HUES6 (cell line): ENCODE measurements around the gene B4GALT1.

Source experiments
- H3K27ac ChIP-seq: 2 replicates; pipeline ENCODE4 v1.7.0; 2013; ENCODE audit warnings: low read depth, mild to moderate bottlenecking, low read length, inconsistent platforms
- H3K27me3 ChIP-seq: 2 replicates; pipeline ENCODE4 v1.6.1; 2013; ENCODE audit warnings: low read length; ENCODE audit not compliant: control insufficient read depth, insufficient read depth
- H3K36me3 ChIP-seq: 2 replicates; pipeline ENCODE4 v1.6.1; 2013; ENCODE audit warnings: low read length; ENCODE audit not compliant: control insufficient read depth, insufficient read depth
- H3K4me1 ChIP-seq: 2 replicates; pipeline ENCODE4 v1.6.1; 2013; ENCODE audit warnings: low read length; ENCODE audit not compliant: control insufficient read depth, insufficient read depth
- H3K4me3 ChIP-seq: 2 replicates; pipeline ENCODE4 v1.5.1; 2013; ENCODE audit warnings: low read depth, low read length
- H3K9ac ChIP-seq: one replicate; pipeline ENCODE4 v1.6.1; 2013; ENCODE audit warnings: mild to moderate bottlenecking, low read length
- H3K9me3 ChIP-seq: 2 replicates; pipeline ENCODE4 v1.6.1; 2013; ENCODE audit warnings: low read depth, low read length; ENCODE audit not compliant: control insufficient read depth, insufficient read depth

B4GALT1 gene

GRCh38 chr9:33135031-33135461 is 32.1 kb downstream of the B4GALT1 start:
- H3K27ac ChIP-seq: no peak overlapping the region
- H3K4me1 ChIP-seq: peaks cover 9% of the 10 kb centered on the region; the same call in 1 of the 2 replicates
- no peak overlapping the region for H3K9ac ChIP-seq

GRCh38 chr9:33133186-33133585 is 34.0 kb downstream of the B4GALT1 start:
- peaks cover 13% of the 10 kb centered on the region; the same call in 1 of the 2 replicates for H3K36me3 ChIP-seq
- H3K27me3 ChIP-seq: no peaks in the 10 kb centered on the region
- no peak overlapping the region for H3K27ac ChIP-seq
- no peak overlapping the region for H3K9ac ChIP-seq
- H3K9me3 ChIP-seq: no peaks in the 10 kb centered on the region; the same call in 1 of the 2 replicates
- H3K4me3 ChIP-seq: no peak overlapping the region
- H3K4me1 ChIP-seq: no peaks in the 10 kb centered on the region

More at GRCh38 chr9:33135031-33135461, 32.1 kb downstream of the B4GALT1 start:
- Histone ChIP-seq H3K4me3 (no peak overlapping the region), H3K36me3 (peaks cover 13% of the 10 kb centered on the region; the same call in 1 of the 2 replicates), H3K9me3 (no peaks in the 10 kb centered on the region; the same call in 1 of the 2 replicates), H3K27me3 (no peaks in the 10 kb centered on the region)

GRCh38 chr9:33131790-33132772 is 35.1 kb downstream of the B4GALT1 start:
- no peak overlapping the region for H3K9ac ChIP-seq

GRCh38 chr9:33130961-33131789 is 36.0 kb downstream of the B4GALT1 start:
- peaks cover 20% of the 10 kb centered on the region; the same call in 1 of the 2 replicates for H3K36me3 ChIP-seq
- H3K27ac ChIP-seq: no peak overlapping the region
- no peak overlapping the region for H3K4me3 ChIP-seq
- no peaks in the 10 kb centered on the region for H3K4me1 ChIP-seq
- no peaks in the 10 kb centered on the region; the same call in 1 of the 2 replicates for H3K9me3 ChIP-seq
- no peak overlapping the region for H3K9ac ChIP-seq
- H3K27me3 ChIP-seq: no peaks in the 10 kb centered on the region

More at GRCh38 chr9:33131790-33132772, 35.1 kb downstream of the B4GALT1 start:
- Histone ChIP-seq H3K36me3 (peaks cover 20% of the 10 kb centered on the region; the same call in 1 of the 2 replicates), H3K9me3 (no peaks in the 10 kb centered on the region; the same call in 1 of the 2 replicates), H3K4me3 (no peak overlapping the region), H3K27ac (no peak overlapping the region), H3K4me1 (no peaks in the 10 kb centered on the region), H3K27me3 (no peaks in the 10 kb centered on the region)

- peaks cover 20% of the 10 kb centered on the region; the same call in 1 of the 2 replicates for H3K36me3 ChIP-seq
- no peaks in the 10 kb centered on the region for H3K27me3 ChIP-seq
- H3K4me3 ChIP-seq: no peak overlapping the region
- H3K4me1 ChIP-seq: no peaks in the 10 kb centered on the region
- H3K27ac ChIP-seq: no peak overlapping the region
- H3K9ac ChIP-seq: no peak overlapping the region
- no peaks in the 10 kb centered on the region; the same call in 1 of the 2 replicates for H3K9me3 ChIP-seq
Measured at GRCh38 chr9:33129886-33130881, 37.0 kb downstream of the B4GALT1 start.

- H3K27ac ChIP-seq: no peak overlapping the region
- no peaks in the 10 kb centered on the region for H3K4me1 ChIP-seq
- no peak overlapping the region for H3K9ac ChIP-seq
- H3K36me3 ChIP-seq: peaks cover 20% of the 10 kb centered on the region; the same call in 1 of the 2 replicates
- no peak overlapping the region for H3K4me3 ChIP-seq
- no peaks in the 10 kb centered on the region for H3K27me3 ChIP-seq
- H3K9me3 ChIP-seq: no peaks in the 10 kb centered on the region; the same call in 1 of the 2 replicates
Measured at GRCh38 chr9:33129251-33129885, 37.8 kb downstream of the B4GALT1 start.

GRCh38 chr9:33128570-33128969 is 38.6 kb downstream of the B4GALT1 start:
- Histone ChIP-seq H3K9ac (no peak overlapping the region), H3K36me3 (peaks cover 20% of the 10 kb centered on the region; the same call in 1 of the 2 replicates), H3K4me1 (no peaks in the 10 kb centered on the region), H3K27ac (no peak overlapping the region), H3K4me3 (no peak overlapping the region), H3K9me3 (no peaks in the 10 kb centered on the region; the same call in 1 of the 2 replicates), H3K27me3 (no peaks in the 10 kb centered on the region)

- H3K4me1 ChIP-seq: no peaks in the 10 kb centered on the region
- no peak overlapping the region for H3K9ac ChIP-seq
- H3K4me3 ChIP-seq: no peak overlapping the region
- H3K27ac ChIP-seq: no peak overlapping the region
- H3K9me3 ChIP-seq: no peaks in the 10 kb centered on the region; the same call in 1 of the 2 replicates
- no peaks in the 10 kb centered on the region for H3K27me3 ChIP-seq
- peaks cover 16% of the 10 kb centered on the region; the same call in 1 of the 2 replicates for H3K36me3 ChIP-seq
Measured at GRCh38 chr9:33127881-33128280, 39.3 kb downstream of the B4GALT1 start.

- H3K27me3 ChIP-seq: no peaks in the 10 kb centered on the region
- no peak overlapping the region for H3K27ac ChIP-seq
- H3K9me3 ChIP-seq: no peaks in the 10 kb centered on the region; the same call in 1 of the 2 replicates
- no peak overlapping the region for H3K9ac ChIP-seq
- peaks cover 12% of the 10 kb centered on the region; the same call in 1 of the 2 replicates for H3K36me3 ChIP-seq
- H3K4me3 ChIP-seq: no peak overlapping the region
- H3K4me1 ChIP-seq: no peaks in the 10 kb centered on the region
Measured at GRCh38 chr9:33125871-33126823, 41.0 kb downstream of the B4GALT1 start.
